ENCODE measurements around the gene NIT2.
"Not testable (repeated sequence)": the region's sequence is repeated elsewhere in the genome, so short reads cannot be mapped to it uniquely, and the experiment has no call there.

The NIT2 gene

GRCh38 chr3:100336229-100336628, 1.7 kb downstream of the NIT2 start:
- DNase-seq (ENCODE audit: low read depth in 4 of 4, low spot score in 1 of 4), result not testable (repeated sequence)

GRCh38 chr3:100338911-100339310, 4.4 kb downstream of the NIT2 start:
- no peak for DNase-seq (ENCODE audit: low read depth in 4 of 4, low spot score in 1 of 4)

- no peak for DNase-seq (ENCODE audit: low read depth in 4 of 4, low spot score in 1 of 4)
These were observed 5.2 kb downstream of the NIT2 start for GRCh38 chr3:100339786-100340185.

GRCh38 chr3:100340527-100340926, 6.0 kb downstream of the NIT2 start:
- DNase-seq (ENCODE audit: low read depth in 4 of 4, low spot score in 1 of 4), result no peak

- no peak for DNase-seq (ENCODE audit: low read depth in 4 of 4, low spot score in 1 of 4)
These were observed 14.2 kb downstream of the NIT2 start for GRCh38 chr3:100348727-100349126.

GRCh38 chr3:100351770-100352169, 17.2 kb downstream of the NIT2 start:
- not testable (repeated sequence) for DNase-seq (ENCODE audit: low read depth in 4 of 4, low spot score in 1 of 4)

- no peak for DNase-seq (ENCODE audit: low read depth in 4 of 4, low spot score in 1 of 4)
These were observed 18.0 kb downstream of the NIT2 start for GRCh38 chr3:100352296-100353231.

GRCh38 chr3:100354850-100355249, 20.3 kb downstream of the NIT2 start:
- no peak for DNase-seq (ENCODE audit: low read depth in 4 of 4, low spot score in 1 of 4)

- DNase-seq (ENCODE audit: low read depth in 4 of 4, low spot score in 1 of 4), result no peak
These were observed 23.9 kb downstream of the NIT2 start for GRCh38 chr3:100358413-100358812.

- DNase-seq (ENCODE audit: low read depth in 4 of 4, low spot score in 1 of 4), result no peak
These were observed 24.5 kb downstream of the NIT2 start for GRCh38 chr3:100359035-100359434.

GRCh38 chr3:100360757-100361496, 26.4 kb downstream of the NIT2 start:
- no peak for DNase-seq (ENCODE audit: low read depth in 4 of 4, low spot score in 1 of 4)

- no peak for DNase-seq (ENCODE audit: low read depth in 4 of 4, low spot score in 1 of 4)
These were observed 27.3 kb downstream of the NIT2 start for GRCh38 chr3:100361897-100362296.

- DNase-seq (ENCODE audit: low read depth in 4 of 4, low spot score in 1 of 4), result no peak
These were observed 29.9 kb downstream of the NIT2 start for GRCh38 chr3:100364421-100364820.

GRCh38 chr3:100366424-100366823, 31.9 kb downstream of the NIT2 start:
- DNase-seq (ENCODE audit: low read depth in 4 of 4, low spot score in 1 of 4), result no peak

GRCh38 chr3:100368441-100368840, 33.9 kb downstream of the NIT2 start:
- DNase-seq (ENCODE audit: low read depth in 4 of 4, low spot score in 1 of 4), result no peak

GRCh38 chr3:100370756-100371155, 36.2 kb downstream of the NIT2 start:
- no peak for DNase-seq (ENCODE audit: low read depth in 4 of 4, low spot score in 1 of 4)

GRCh38 chr3:100374521-100374920, 40.0 kb downstream of the NIT2 start:
- DNase-seq (ENCODE audit: low read depth in 4 of 4, low spot score in 1 of 4), result no peak

- DNase-seq (ENCODE audit: low read depth in 4 of 4, low spot score in 1 of 4), result no peak
These were observed 41.7 kb downstream of the NIT2 start for GRCh38 chr3:100376301-100376700.

- DNase-seq (ENCODE audit: low read depth in 4 of 4, low spot score in 1 of 4), result no peak
These were observed 50.4 kb downstream of the NIT2 start for GRCh38 chr3:100384733-100385525.

- no peak for DNase-seq (ENCODE audit: low read depth in 4 of 4, low spot score in 1 of 4)
These were observed 52.0 kb downstream of the NIT2 start for GRCh38 chr3:100386437-100387074.

- no peak for DNase-seq (ENCODE audit: low read depth in 4 of 4, low spot score in 1 of 4)
These were observed 54.5 kb downstream of the NIT2 start for GRCh38 chr3:100389025-100389424.

Data from stimulated activated CD4-positive, alpha-beta T cell treated with anti-CD3 and anti-CD28 coated beads, Interleukin-1b, Interleukin-23, amount 100 ng/mL, for 24 hours (primary cell).